Dendritic cell treated with granulocyte-macrophage colony-stimulating factor and Interleukin-4, amounts not matched to agents 40 ng/mL and 50 ng/mL, for 4 days (primary cell): ENCODE data around the gene OXNAD1.
A peak's percentile ranks its signal among the peaks of the same experiment; 100 is the strongest.

Source experiments
- H3K27ac Mint-ChIP-seq: one replicate; pipeline ENCODE4 v1.8.0; 2022; ENCODE audit warnings: mild to moderate bottlenecking, mixed read lengths
- H3K27me3 Mint-ChIP-seq: one replicate; pipeline ENCODE4 v1.8.0; 2022; ENCODE audit warnings: mild to moderate bottlenecking, mixed read lengths
- H3K36me3 Mint-ChIP-seq: one replicate; pipeline ENCODE4 v1.8.0; 2022; ENCODE audit warnings: low read depth, mixed read lengths
- H3K4me1 Mint-ChIP-seq: one replicate; pipeline ENCODE4 v1.8.0; 2022; ENCODE audit warnings: low read depth, mixed read lengths
- H3K4me3 Mint-ChIP-seq: one replicate; pipeline ENCODE4 v1.8.0; 2022; ENCODE audit warnings: mild to moderate bottlenecking, moderate library complexity, mixed read lengths
- H3K9me3 Mint-ChIP-seq: one replicate; pipeline ENCODE4 v1.8.0; 2022; ENCODE audit warnings: mixed read lengths
- intact Hi-C: fragments of 100-400 bp; cut with micrococcal nuclease; formaldehyde crosslinking; loops from one replicate; pipeline ENCODE4 v1.15.0; 2022

The OXNAD1 gene

DNA sequence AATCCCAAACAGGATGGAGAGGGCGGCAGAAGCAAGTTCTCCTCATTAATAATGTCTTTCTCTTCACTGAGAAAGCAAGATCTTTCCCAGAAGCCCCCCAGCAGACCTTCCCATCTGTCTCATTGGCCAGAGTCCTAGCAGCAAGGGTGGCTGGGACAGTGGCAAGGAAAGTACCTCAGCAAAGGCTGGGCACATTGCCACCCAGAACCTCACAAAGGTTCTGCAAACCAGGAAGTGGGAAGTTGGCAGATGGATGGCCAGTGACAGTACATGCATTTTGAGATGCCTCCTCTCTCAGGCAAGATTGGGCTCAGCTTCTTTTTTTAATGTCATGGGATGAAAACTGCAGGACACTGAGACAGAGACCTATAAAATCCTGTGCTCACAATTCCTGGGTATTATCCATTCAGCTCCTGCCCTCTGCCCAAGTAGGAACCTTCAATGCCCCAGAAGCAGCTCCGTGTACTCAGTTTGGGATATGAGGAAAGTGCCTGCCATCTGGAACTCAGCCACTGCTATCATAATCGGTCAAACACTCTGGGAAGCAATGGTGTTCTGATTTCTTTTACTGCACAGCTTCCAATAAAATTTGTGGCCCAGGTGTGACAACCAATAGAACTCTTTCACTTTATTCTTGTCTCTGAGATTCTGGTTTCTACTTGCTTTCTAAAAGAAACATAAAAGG lies 25.8 kb upstream of the OXNAD1 start:
- intact Hi-C loops = no loop called here
- Mint-ChIP-seq H3K27me3 (no peaks in the 10 kb centered on the region), H3K27ac (no peak overlapping the region)

DNA sequence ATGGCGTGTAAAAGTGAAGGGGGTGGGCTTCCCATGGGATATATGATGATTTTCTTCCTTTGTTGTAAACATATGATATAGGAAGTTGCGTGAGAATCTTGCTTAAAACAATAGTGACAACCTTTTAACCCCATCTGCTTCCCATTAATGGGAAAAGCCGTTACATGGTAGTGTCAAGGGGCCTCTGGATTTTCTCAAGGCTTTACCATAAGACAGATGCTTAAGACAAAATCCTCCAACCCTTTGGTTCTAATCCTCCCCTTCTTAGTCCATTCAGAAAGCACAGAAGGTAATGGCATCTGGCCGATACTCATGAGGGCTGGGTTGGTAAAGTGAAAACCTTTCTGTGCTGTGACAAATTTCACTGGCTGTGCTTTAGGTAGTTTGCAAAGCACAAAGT lies 25.2 kb upstream of the OXNAD1 start:
- Mint-ChIP-seq H3K27me3 (no peaks in the 10 kb centered on the region), H3K27ac (no peak overlapping the region), H3K36me3 (no peaks in the 10 kb centered on the region), H3K9me3 (no peaks in the 10 kb centered on the region), H3K4me1 (peaks cover 17% of the 10 kb centered on the region), H3K4me3 (no peak overlapping the region)
- intact Hi-C loops = no loop called here

More for the DNA sequence above, 25.8 kb upstream of the OXNAD1 start:
- Mint-ChIP-seq H3K9me3 (no peaks in the 10 kb centered on the region), H3K4me3 (no peak overlapping the region), H3K4me1 (peaks cover 17% of the 10 kb centered on the region), H3K36me3 (no peaks in the 10 kb centered on the region)

DNA sequence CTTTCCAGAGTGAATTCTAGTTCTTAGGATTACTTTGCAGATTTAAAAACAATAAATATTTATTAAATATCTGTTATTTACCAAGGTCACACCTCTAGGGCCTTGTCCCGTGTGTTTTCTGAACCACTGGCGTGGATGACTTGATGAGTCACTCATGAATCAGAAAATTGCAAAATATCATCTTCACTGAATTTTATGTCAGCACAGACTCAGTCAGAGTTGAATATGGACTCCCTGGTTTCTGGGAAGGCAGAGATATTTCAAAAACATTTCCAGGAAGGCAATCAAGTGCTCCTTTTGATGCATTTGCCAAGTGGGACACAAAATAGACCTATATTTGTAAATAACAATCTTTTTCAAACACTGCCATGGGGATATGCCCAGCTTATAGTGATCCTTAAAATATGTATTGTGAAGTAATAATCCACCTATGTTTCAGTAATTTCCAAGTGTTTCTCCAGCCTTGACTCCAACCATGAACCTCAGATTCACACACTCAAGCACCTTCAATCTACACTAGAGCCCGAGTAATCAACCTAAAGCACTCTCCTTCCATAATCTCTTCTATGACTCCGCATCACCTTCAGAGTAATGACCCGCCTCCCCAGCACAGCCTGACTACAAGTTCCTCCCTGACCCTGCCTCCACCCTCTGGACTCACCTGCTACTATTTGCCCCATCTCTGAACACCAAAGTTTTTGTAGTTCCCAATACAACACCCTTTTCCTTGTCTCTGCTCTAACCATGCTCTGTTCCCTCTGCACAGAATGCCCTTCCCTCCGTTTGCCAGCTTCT lies 24.6 kb upstream of the OXNAD1 start:
- intact Hi-C loops = no loop called here
- H3K36me3 Mint-ChIP-seq = no peaks in the 10 kb centered on the region

DNA sequence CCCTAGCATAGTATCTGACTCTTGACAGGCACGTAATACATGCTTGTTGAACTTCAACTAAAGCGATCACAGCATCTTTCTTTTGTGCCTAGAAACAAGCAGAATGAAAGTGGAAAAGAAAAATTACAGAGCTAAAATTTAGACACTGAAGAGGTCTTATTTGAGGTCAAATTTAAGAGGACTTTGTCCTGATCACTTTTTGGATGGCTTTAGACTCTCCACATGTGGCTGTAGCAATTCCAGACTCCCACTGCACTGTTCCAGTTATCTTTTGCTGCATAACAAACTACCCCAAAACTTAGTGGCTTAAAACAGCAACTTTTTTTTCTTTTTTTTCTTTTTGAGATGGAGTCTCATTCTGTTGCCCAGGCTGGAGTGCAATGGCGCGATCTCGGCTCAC lies 23.8 kb upstream of the OXNAD1 start:
- Mint-ChIP-seq H3K27me3 (no peaks in the 10 kb centered on the region), H3K4me1 (peaks cover 17% of the 10 kb centered on the region), H3K27ac (peak overlapping the region; percentile 4), H3K4me3 (no peak overlapping the region), H3K36me3 (no peaks in the 10 kb centered on the region), H3K9me3 (no peaks in the 10 kb centered on the region)
- intact Hi-C loops = no loop called here

More for the DNA sequence above, 24.6 kb upstream of the OXNAD1 start:
- peak overlapping the region; percentile 4 for H3K27ac Mint-ChIP-seq
- H3K27me3 Mint-ChIP-seq = no peaks in the 10 kb centered on the region
- H3K4me3 Mint-ChIP-seq = no peak overlapping the region
- H3K9me3 Mint-ChIP-seq = no peaks in the 10 kb centered on the region
- H3K4me1 Mint-ChIP-seq = peaks cover 17% of the 10 kb centered on the region

DNA sequence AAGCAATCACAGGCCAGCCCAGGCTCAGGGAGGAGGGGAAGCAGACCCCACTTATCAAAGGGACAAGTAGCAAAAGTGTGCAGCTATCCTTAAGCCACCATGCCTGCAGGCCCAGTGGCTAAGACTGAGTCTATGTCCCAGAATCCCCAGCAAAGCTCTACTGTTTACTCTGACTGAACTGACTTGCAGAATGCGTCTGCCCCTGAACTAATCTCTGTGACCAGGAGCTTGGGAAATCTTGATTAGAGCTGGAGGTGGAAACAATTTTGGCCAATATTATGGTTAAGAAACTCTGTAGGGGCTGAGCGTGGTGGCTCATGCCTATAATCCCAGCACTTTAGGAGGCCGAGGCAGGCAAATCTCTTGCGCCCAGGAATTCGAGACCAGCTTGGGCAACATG lies 22.8 kb upstream of the OXNAD1 start:
- peaks cover 17% of the 10 kb centered on the region for H3K4me1 Mint-ChIP-seq
- no peaks in the 10 kb centered on the region for H3K9me3 Mint-ChIP-seq
- H3K36me3 Mint-ChIP-seq = no peaks in the 10 kb centered on the region

DNA sequence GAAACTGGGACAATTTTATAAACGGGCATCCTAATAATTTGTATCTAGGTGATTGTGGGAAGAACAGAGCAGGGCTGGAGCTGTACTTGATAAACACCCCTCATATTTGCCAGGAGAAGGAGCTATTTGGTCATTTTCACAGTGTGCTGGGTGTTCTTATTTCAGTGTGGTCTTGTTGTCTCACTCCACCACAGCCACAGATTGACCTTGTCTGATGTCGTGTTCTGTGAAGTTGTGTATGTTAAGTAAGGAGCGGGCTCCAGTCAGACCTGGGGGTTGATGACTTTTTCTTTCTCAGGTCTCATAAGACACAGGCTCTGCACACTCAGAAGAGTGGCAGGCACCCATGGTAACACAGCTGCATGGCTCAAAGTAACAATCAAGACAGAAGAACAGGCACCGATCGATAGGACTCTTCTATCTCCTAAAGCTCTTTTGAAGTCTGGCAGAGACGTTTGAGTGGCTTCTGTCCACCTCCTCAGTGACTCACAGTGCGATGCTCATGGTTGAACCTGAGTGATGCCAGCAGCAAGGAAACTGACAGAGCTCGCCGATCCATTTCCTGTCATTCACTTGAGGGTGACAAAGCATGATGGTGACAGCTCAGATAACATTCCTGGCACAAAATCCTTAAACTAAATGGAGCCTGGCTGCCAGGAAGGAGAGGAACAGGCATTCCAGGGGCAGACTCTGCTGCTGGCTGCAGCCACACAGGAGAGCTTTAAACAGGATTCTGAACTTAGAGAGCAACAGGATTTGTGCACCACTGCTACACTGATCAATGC lies 21.1 kb upstream of the OXNAD1 start:
- no peaks in the 10 kb centered on the region for H3K27me3 Mint-ChIP-seq
- H3K4me3 Mint-ChIP-seq = no peak overlapping the region
- H3K27ac Mint-ChIP-seq = no peak overlapping the region
- intact Hi-C loops = loop anchor here (2.0 kb wide), 1 partner anchor 65 kb away; no protein-coding TSS in a partner anchor
- no peaks in the 10 kb centered on the region for H3K9me3 Mint-ChIP-seq
- H3K4me1 Mint-ChIP-seq = peaks cover 16% of the 10 kb centered on the region
- no peaks in the 10 kb centered on the region for H3K36me3 Mint-ChIP-seq

More for the DNA sequence above, 22.8 kb upstream of the OXNAD1 start:
- no peak overlapping the region for H3K4me3 Mint-ChIP-seq
- intact Hi-C loops = no loop called here
- H3K27me3 Mint-ChIP-seq = no peaks in the 10 kb centered on the region
- no peak overlapping the region for H3K27ac Mint-ChIP-seq

DNA sequence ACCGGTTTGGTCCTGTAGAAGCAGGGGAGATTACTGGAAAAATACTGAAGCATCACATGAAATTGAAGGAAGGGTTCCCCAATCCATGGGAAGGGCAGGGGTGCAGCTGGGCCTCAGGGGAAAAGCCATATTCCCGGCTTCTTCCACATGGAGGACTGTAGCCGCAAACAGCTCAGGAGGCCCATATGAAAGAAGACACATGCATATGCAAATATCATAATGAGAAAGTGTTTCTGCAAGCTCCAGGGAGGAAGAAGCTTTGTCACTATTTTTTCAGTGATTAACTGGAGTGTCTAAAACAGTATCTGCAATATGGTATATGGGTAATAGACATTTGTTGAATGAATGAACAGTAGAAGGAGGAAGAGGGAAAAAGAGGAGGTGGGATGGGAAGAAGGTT lies 19.4 kb upstream of the OXNAD1 start:
- peaks cover 5% of the 10 kb centered on the region for H3K4me1 Mint-ChIP-seq
- intact Hi-C loops = loop anchor here (2.0 kb wide), 2 partner anchors 67 to 429 kb away; no protein-coding TSS in a partner anchor
- H3K27me3 Mint-ChIP-seq = no peaks in the 10 kb centered on the region
- no peaks in the 10 kb centered on the region for H3K9me3 Mint-ChIP-seq
- no peak overlapping the region for H3K4me3 Mint-ChIP-seq
- H3K27ac Mint-ChIP-seq = no peak overlapping the region
- no peaks in the 10 kb centered on the region for H3K36me3 Mint-ChIP-seq

DNA sequence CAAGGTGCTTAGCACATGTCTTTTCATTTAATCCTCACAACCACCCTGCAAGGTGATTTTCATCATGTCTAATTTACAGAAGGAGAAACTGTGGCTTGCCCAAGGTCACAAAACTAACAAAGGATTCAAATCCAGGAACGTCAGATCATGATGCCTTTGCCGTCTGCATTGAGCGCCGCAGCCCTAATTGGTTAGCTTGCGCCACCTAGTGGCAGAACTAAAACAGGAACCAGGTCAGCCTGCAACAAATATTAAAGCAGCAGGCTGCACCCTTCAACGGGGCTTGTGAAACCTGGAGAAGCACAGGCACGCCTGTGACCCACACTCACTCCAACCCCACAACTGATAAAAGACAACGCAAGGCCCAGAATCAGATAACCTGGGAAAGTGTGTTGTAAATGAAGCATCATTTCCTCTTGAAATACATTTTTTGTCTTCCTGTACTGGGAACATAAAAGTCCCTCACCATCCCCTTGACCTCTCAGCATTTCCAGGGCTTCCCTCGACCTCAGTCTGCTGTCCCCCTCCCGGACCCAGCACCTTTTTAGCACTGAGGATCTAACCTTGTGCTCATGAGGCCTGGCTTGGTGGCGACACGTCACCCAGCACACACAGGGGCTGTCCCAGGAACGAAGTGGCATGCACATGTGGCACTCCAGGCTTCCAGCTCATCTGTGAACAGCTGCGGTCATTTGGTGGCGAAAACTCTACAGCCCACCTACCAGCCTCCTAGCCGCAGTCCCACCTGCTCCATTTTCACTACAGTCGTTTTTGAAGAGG lies 17.5 kb upstream of the OXNAD1 start:
- intact Hi-C loops = loop anchor here (1.0 to 2.0 kb wide), 2 partner anchors 199 to 431 kb away; no protein-coding TSS in a partner anchor
- Mint-ChIP-seq H3K27me3 (no peaks in the 10 kb centered on the region), H3K4me3 (no peak overlapping the region), H3K4me1 (peaks cover 5% of the 10 kb centered on the region), H3K36me3 (no peaks in the 10 kb centered on the region), H3K27ac (no peak overlapping the region), H3K9me3 (no peaks in the 10 kb centered on the region)

DNA sequence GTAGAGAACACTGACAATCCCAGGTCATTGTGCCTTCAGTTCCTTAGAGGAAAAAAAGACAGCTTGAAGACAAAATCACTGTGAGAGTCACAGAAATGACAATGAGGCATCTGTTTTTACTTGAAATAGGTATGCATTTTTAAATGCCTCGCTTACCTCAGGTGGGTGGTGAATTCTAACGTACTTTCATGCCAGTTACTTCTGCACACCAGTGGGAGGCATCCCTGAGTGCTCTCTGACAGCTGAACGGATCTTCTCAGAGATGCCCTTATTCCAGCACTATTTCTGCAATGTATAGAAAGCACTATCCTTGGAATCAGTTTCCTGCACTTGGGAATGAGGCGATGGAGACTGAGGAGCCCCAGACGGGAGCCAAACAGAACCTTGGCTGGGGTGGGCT lies 16.5 kb upstream of the OXNAD1 start:
- Mint-ChIP-seq H3K27me3 (no peaks in the 10 kb centered on the region), H3K9me3 (no peaks in the 10 kb centered on the region), H3K36me3 (no peaks in the 10 kb centered on the region), H3K4me1 (peaks cover 14% of the 10 kb centered on the region), H3K4me3 (no peak overlapping the region), H3K27ac (no peak overlapping the region)
- intact Hi-C loops = no loop called here

DNA sequence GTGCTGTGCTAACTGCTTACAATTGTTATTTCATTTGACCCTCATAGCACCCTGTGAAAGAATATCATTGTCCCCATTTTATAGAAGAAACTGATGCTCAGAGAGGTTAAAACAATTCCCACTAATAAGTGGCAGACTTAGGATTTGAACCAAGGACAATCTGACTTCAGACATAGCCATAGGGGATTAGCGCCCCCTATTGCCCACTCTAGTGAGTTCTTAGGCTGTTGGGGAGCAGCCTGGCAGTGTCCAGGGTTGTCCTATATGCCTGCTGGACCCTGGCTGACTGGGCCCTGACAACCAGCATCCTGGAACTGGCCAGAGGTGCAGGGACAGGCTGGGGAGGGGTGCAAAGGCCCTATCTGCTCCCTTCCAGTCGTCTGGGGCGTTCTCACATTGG lies 15.7 kb upstream of the OXNAD1 start:
- no peak overlapping the region for H3K27ac Mint-ChIP-seq
- no peaks in the 10 kb centered on the region for H3K9me3 Mint-ChIP-seq
- H3K36me3 Mint-ChIP-seq = no peaks in the 10 kb centered on the region
- no peak overlapping the region for H3K4me3 Mint-ChIP-seq
- intact Hi-C loops = no loop called here
- H3K27me3 Mint-ChIP-seq = no peaks in the 10 kb centered on the region
- peaks cover 22% of the 10 kb centered on the region for H3K4me1 Mint-ChIP-seq

DNA sequence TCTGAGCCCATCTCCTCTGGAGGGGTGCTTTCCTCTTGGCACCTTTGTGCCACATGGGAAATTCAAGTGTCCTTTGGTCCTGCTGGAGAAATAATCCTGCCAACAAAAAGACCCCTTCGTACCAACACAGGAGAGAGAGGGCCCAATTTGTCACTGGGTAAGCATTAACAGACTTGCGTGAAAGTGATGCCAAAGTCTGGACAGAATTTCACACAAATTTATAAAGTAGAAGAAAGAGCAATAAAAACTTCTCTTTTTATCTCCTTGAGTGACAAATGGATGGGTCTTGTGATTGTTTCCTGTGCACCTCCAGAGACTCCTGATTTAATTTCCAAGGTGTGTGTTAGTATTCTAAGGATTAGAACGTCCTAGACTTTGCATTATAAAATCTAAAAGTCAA lies 15.1 kb upstream of the OXNAD1 start:
- Mint-ChIP-seq H3K4me3 (no peak overlapping the region), H3K27me3 (no peaks in the 10 kb centered on the region), H3K27ac (no peak overlapping the region), H3K4me1 (peaks cover 28% of the 10 kb centered on the region), H3K36me3 (no peaks in the 10 kb centered on the region), H3K9me3 (no peaks in the 10 kb centered on the region)
- intact Hi-C loops = no loop called here

DNA sequence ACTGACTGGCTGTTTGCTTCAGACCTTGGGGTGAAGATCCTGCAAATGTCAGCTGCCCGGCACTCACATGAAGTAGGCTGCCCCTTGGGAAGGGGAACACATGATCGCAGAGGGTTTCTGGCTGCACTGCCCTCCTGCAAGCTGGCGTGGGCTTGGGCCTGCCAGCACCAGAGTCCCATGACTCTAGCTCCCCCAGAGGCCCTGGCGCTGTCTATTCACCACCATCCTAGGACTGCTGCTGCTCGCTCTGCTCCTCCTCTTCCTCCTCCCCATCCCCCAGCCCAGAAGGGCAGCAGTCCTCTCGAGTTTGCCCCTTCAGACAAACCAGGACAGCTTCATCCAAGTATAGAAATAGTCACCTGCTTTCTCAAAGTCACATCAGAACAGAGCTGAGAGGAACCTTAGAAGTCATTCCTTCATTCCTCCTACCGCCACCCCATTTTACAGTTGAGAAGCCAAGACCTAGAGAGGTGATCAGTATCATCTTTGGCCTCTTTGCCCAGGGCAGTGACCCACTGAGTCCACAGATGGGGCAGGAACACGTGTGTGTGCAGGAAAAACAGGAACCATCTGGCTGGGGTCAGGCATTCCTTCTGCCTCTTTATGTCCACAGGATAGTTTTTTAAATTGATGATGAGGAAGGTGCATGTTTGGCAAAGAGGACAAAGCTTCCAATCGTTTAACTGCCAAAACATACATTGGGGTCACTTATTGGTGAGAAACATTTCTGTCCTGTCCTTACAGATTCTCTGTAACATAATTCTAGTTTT lies 13.5 kb upstream of the OXNAD1 start:
- intact Hi-C loops = no loop called here
- Mint-ChIP-seq H3K36me3 (peaks cover under 1% of the 10 kb centered on the region), H3K4me3 (no peak overlapping the region), H3K27ac (no peak overlapping the region), H3K4me1 (peaks cover 32% of the 10 kb centered on the region), H3K9me3 (no peaks in the 10 kb centered on the region), H3K27me3 (no peaks in the 10 kb centered on the region)
